Measurements from ENCODE around the gene USP43.
"Not testable (repeated sequence)": the region's sequence is repeated elsewhere in the genome, so short reads cannot be mapped to it uniquely, and the experiment has no call there.

Gene USP43, protein sequence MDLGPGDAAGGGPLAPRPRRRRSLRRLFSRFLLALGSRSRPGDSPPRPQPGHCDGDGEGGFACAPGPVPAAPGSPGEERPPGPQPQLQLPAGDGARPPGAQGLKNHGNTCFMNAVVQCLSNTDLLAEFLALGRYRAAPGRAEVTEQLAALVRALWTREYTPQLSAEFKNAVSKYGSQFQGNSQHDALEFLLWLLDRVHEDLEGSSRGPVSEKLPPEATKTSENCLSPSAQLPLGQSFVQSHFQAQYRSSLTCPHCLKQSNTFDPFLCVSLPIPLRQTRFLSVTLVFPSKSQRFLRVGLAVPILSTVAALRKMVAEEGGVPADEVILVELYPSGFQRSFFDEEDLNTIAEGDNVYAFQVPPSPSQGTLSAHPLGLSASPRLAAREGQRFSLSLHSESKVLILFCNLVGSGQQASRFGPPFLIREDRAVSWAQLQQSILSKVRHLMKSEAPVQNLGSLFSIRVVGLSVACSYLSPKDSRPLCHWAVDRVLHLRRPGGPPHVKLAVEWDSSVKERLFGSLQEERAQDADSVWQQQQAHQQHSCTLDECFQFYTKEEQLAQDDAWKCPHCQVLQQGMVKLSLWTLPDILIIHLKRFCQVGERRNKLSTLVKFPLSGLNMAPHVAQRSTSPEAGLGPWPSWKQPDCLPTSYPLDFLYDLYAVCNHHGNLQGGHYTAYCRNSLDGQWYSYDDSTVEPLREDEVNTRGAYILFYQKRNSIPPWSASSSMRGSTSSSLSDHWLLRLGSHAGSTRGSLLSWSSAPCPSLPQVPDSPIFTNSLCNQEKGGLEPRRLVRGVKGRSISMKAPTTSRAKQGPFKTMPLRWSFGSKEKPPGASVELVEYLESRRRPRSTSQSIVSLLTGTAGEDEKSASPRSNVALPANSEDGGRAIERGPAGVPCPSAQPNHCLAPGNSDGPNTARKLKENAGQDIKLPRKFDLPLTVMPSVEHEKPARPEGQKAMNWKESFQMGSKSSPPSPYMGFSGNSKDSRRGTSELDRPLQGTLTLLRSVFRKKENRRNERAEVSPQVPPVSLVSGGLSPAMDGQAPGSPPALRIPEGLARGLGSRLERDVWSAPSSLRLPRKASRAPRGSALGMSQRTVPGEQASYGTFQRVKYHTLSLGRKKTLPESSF

GRCh38 chr17:9644910-9645751 lies at the start of gene USP43:
TSS of gene USP43 (plus strand) at chr17:9645517. CDS start at chr17:9645633, 116 bp downstream.
- no peak for DNase-seq (ENCODE audit: low read depth)

DNA sequence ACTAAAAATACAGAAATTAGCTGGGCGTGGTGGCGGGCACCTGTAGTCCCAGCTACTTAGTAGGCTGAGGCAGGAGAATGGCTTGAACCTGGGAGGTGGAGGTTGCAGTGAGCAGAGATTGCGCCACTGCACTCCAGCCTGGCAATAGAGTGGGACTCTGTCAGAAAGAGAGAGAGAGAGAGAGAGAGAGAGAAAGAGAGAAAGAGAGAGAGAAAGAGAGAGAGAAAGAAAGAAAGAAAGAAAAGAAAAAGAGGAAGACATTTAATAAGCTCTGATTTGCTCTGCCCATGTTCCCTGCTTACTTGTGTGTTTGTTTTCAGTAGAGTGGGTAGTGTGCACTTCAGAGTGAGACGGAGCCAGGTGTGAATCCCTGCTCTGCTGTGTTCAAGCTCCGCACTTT lies 47.7 kb upstream of the USP43 start:
- DNase-seq (ENCODE audit: low read depth), result not testable (repeated sequence)

DNA sequence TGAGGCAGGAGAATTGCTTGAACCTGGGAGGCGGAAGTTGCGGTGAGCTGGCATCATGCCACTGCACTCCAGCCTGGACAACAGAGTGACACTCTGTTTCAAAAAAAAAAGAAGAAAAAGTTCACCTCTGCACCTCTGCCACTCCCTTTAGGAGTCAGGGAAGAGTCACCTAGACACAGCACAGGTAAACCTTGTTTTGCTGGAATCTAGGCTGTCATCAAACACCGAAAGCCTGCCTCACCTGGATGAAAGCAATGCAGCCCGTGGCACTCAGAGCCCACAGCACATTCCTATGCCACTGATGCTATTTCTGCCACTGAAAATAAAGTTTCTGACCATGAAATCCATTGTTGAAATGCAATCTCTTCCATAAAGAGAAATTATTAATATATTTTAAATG lies 46.7 kb upstream of the USP43 start:
- no peak for DNase-seq (ENCODE audit: low read depth)

GRCh38 chr17:9604583-9604982 lies 40.7 kb upstream of the USP43 start:
- DNase-seq (ENCODE audit: low read depth), result not testable (repeated sequence)

GRCh38 chr17:9606453-9606852 lies 38.9 kb upstream of the USP43 start:
- DNase-seq (ENCODE audit: low read depth), result no peak

GRCh38 chr17:9607058-9607457 lies 38.3 kb upstream of the USP43 start:
- DNase-seq (ENCODE audit: low read depth), result not testable (repeated sequence)

DNA sequence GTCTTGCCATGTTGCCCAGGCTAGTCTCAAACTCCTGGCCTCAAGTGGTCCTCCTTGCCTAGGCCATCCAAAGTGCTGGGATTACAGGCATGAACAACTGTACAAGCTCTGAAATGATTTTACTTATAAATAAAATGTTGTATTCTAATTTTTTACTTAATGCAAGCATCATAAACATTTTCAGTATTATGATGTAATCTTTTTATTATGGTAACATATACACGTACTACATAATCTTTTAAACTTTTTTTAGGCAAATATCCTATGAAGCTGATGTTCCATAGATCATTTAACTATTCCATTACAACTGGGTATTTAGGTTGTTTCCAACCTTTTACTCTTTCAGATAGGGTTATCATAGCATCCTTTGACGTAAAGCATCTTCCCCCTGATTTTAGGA lies 33.8 kb upstream of the USP43 start:
- no peak for DNase-seq (ENCODE audit: low read depth)

GRCh38 chr17:9612006-9612405 lies 33.3 kb upstream of the USP43 start:
- no peak for DNase-seq (ENCODE audit: low read depth)

DNA sequence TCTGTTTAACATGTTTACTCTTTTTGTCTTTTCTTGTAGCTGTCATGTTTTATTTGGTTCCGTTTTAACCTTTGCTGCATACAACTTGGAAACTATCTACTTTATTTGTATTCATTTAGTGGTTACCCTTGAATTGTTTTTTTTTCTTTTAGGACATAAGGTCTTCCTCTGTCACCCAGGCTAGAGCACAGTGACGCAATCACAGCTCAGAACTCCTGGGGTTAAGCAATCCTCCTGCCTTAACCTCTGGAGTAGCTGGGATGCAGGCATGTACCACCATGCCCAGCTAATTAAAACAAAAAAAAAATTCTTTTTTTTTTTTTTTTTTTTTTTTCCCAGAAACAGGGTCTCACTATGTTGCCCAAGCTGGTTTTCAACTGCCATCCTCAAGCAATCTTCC lies 29.8 kb upstream of the USP43 start:
- no peak for DNase-seq (ENCODE audit: low read depth)

- DNase-seq (ENCODE audit: low read depth), result no peak
These were observed 22.4 kb upstream of the USP43 start for GRCh38 chr17:9622961-9623360.

- DNase-seq (ENCODE audit: low read depth), result no peak
These were observed 16.8 kb upstream of the USP43 start for GRCh38 chr17:9628509-9628908.

DNA sequence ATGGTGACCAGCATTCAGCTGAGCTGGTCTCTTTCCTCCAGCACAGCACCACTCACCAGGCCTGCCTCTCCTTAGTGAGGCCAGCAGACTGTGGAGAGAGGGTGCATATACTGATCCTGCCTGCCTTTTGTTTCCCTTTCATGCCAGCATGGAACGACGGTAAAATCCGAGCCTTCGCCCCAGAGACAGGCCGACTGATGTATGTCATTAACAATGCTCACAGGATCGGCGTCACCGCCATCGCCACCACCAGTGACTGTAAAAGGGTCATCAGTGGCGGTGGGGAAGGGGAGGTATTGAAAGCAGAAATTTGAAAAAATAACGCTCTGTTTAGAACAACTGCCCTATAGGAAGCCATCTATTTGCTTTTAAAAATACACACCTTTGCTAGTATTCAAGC lies 12.6 kb upstream of the USP43 start:
- DNase-seq (ENCODE audit: low read depth), result no peak

DNA sequence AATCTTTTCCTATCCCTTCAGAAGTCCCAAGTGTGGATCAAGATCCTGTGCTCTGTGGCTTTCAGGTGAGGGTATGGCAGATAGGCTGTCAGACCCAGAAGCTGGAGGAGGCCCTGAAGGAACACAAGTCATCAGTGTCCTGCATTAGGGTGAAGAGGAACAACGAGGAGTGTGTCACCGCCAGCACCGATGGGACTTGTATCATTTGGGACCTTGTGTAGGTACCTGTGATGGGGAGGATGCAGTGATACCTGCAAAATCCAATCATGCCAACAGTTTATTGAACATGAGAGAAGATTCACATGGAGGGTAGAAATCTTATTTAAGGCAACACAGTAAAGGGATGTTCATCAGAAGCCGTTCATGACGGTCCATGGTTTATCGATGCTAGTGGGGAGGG lies 10.0 kb upstream of the USP43 start:
- no peak for DNase-seq (ENCODE audit: low read depth)

- DNase-seq (ENCODE audit: low read depth), result no peak
These were observed 8.8 kb upstream of the USP43 start for GRCh38 chr17:9636501-9636900.

DNA sequence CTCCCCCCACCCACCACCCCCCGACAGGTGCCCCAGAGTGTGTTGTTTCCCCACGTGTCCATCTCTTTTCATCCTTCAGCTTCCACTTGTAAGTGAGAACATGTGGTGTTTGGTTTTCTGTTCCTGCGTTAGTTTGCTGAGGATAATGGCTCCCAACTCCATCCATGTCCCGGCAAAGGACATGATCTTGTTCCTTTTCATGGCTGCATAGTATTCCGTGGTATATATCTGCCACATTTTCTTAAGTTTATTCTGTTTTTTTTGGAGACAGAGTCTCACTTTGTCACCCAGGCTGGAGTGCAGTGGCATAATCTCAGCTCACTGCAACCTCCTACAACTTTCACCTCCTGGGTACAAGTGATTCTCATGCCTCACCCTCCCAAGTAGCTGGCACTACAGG lies 4.9 kb upstream of the USP43 start:
- DNase-seq (ENCODE audit: low read depth), result not testable (repeated sequence)

- DNase-seq (ENCODE audit: low read depth), result no peak
These were observed 1.7 kb upstream of the USP43 start for GRCh38 chr17:9643611-9644010.

DNA sequence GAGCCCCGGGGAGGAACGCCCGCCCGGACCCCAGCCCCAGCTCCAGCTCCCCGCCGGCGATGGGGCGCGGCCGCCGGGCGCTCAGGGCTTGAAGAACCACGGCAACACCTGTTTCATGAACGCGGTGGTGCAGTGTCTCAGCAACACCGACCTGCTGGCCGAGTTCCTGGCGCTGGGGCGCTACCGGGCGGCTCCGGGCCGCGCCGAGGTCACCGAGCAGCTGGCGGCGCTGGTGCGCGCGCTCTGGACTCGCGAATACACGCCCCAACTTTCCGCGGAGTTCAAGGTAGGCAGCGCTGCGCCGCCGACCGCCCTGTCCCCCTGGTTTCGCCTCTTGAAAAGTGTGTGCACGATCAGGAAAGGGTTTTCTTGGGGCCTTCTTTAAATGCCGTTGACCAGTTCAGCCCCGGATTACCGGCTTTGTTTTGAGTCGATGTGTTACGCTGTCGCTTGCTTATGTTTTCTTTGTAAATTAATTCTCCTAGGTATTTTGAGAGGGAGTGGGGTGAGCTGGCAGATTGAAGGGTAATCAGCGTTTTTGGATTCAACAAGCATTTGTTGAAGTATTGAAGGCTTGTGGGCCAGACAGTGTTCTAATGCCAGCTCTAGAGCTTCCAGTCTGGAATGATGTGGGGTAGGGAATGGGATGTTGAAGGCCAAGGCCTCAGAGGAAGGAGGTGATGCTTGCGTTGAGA lies 681 bp downstream of the USP43 start:
- no peak for DNase-seq (ENCODE audit: low read depth)

GRCh38 chr17:9646546-9646885 lies 1.2 kb downstream of the USP43 start:
- DNase-seq (ENCODE audit: low read depth), result no peak

GRCh38 chr17:9647014-9647413 lies 1.7 kb downstream of the USP43 start:
- DNase-seq (ENCODE audit: low read depth), result no peak

- DNase-seq (ENCODE audit: low read depth), result no peak
These were observed 3.3 kb downstream of the USP43 start for GRCh38 chr17:9648521-9649110.

Measured in stimulated activated CD8-positive, alpha-beta memory T cell treated with anti-CD3 and anti-CD28 coated beads, Interleukin-7, amount 100 ng/mL, for 24 hours (primary cell).